TTC549 (cell line): ENCODE data around the gene ARRDC5.
"Not testable (repeated sequence)": the region's sequence is repeated elsewhere in the genome, so short reads cannot be mapped to it uniquely, and the experiment has no call there.

ENCODE experiments used
- FAIRE-seq: peaks from 2 replicates; lab custom pipeline; 2012; peaks lifted over from hg19 to GRCh38; lab: Jason Lieb, UNC

Gene ARRDC5

GRCh38 chr19:4868286-4868834, 34.3 kb downstream of the ARRDC5 start:
- no peak for FAIRE-seq

GRCh38 chr19:4867534-4868285, 35.0 kb downstream of the ARRDC5 start, which contains the start of gene PLIN3:
Gene PLIN3, minus strand, starts transcription at chr19:4867667. Its CDS starts 6,273 bp downstream, at chr19:4861394.
- FAIRE-seq, result no peak

- no peak for FAIRE-seq
Observed at GRCh38 chr19:4866595-4867424, 35.9 kb downstream of the ARRDC5 start.

DNA sequence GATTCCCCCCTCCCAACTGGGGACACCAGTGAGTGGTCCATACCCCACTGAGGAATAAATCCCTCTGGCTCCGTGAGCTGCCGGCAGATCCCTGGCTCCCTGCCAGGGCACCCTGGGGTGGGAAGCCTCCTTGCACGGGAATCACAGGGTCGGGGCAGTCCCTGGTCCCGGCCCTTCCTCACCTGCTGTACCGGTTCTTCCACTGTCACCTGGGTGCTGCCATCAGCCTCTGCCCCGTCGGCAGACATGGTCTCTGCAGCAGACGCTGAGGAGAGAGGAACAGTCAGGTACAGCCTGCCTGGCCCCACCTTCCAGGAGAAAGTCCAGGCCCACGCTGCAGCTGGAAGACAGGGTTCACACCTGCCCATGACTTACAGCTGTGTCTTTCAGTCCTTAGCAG, 41.5 kb downstream of the ARRDC5 start:
- no peak for FAIRE-seq

- FAIRE-seq, result no peak
Observed at GRCh38 chr19:4859697-4860096, 43.0 kb downstream of the ARRDC5 start.

DNA sequence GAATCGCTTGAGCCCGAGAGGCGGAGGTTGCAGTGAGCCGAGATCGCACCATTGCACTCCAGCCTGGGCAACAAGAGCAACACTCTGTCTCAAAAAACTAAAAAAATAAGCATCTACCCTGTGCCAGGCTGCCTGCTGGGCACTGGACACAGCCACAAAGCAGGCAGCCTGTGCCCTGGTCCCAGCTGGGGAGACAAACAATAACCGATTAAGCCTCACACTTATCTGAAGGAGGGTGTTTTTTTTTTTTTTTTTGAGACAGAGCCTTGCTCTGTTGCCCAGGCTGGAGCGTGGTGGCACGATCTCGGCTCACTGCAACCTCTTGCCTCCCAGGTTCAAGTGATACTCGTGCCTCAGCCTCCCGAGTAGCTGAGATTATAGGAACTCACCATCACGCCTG, 46.2 kb downstream of the ARRDC5 start:
- FAIRE-seq, result not testable (repeated sequence)

DNA sequence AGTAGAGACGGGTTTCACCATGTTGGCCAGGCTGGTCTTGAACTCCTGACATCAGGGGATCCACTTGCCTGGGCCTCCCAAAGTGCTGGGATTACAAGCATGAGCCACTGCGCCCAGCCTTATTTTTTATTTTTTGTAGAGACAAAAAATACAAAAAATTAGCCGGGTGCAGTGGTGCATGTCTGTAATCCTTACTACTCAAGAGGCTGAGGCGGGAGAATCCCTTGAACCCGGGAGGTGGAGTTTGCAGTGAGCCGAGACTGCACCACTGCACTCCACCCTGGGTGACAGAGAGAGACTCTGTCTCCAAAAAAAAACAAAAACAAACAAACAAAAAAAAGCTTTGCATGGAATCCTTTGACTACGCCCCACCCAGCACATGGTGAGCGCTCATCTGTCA, 49.2 kb downstream of the ARRDC5 start:
- FAIRE-seq, result not testable (repeated sequence)

DNA sequence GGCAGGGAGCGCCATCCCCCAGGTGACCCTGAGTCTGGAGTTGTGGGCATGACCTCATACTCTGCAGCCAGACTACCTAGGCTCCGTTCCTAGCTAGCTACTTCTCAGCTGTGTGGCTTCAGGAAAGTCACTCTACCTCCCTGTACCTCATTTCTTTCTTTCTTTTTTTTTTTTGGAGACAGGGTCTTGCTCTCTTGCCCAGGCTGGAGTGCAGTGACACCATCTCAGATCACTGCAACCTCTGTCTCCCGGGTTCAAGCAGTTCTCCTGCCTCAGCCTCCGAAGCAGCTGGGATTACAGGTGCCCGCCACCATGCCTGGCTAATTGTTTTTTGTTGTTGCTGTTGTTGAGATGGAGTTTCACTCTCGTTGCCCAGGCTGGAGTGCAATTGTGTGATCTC, 50.2 kb downstream of the ARRDC5 start:
- FAIRE-seq, result no peak

DNA sequence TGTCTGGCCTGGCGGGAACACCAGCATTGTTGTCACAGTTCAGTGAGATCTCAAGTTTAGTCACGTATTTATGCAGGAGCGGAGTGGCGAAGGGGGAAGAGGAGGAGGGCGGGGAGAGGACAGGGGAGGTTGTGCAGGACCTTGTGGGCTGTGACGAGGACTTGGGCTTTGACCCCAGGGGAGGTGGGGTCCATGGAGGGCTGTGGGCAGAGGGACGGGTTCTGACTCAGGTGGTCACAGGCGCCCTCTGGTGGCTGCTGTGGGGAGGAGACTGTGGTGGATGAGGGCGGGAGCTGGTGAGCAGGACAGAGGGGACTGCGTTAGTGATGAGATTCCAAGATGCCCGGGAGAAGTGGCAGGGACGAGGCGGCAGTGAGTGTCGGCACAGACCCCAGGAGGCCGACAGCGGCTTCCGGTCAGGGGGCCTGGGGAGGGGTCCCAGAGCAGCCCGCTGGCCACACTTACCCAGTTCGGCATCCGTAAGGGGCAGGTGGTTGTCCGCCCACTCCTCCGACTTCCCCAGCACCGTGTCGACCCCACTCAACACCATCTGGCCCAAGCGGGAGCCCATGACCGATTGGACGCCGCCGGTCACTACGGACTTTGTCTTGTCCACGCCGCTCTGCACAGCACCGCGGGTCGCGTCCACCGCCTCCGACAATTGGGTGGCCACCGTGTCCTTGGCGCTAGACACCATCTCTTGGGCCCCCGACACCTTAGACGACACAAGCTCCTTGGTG, 51.0 kb downstream of the ARRDC5 start:
- no peak for FAIRE-seq

GRCh38 chr19:4849019-4849418, 53.7 kb downstream of the ARRDC5 start:
- no peak for FAIRE-seq

- FAIRE-seq, result no peak
Observed at GRCh38 chr19:4847190-4847973, 55.3 kb downstream of the ARRDC5 start.

DNA sequence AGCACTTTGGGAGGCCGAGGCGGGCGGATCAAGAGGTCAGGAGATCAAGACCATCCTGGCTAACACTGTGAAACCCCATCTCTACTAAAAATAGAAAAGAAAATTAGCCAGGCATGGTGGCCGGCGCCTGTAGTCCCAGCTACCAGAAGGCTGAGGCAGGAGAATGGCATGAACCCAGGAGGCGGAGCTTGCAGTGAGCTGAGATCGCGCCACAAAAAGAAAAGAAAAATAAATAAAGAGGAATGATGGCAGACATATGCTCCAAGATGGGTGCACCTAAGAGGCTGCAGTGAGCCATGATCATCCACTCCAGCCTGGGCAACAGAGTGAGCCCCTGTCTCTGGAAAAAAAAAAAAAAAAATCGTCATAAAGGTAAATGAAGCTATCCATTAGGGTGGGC, 56.7 kb downstream of the ARRDC5 start:
- FAIRE-seq, result not testable (repeated sequence)

- FAIRE-seq, result no peak
Observed at GRCh38 chr19:4844348-4845179, 58.1 kb downstream of the ARRDC5 start.

DNA sequence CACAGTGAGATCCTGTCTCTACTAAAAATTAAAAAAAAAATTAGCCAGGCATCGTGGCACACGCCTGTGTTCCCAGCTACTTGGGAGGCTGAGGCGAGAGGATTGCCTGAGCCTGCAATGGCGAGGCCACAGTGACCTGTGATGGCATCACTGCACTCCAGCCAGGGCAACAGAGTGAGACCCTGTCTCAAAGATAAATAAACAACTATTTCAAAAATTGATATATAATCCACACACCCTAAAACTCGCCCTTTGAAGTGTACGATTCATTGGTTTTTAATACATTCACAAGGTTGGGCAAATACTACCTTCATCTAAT, 59.1 kb downstream of the ARRDC5 start:
- FAIRE-seq, result no peak
